ENCODE data around the gene APC. TPM values are rescaled to one million over a fixed set of nuclear protein-coding genes. Genes with fewer than 3 reads are reported as not detected.

APC gene
- total and polyA plus RNA-seq, 4 donors, result 4.8 to 36.2 (median 24.4) TPM

GRCh38 chr5:112763165-112763564, 25.5 kb downstream of the APC start:
- DNase-seq (ENCODE audit: low spot score), result no peak
- Histone ChIP-seq H3K4me1 (ENCODE audit: control insufficient read depth in 4 of 4, insufficient read depth in 4 of 4, low read length in 3 of 4) (no peaks in the 10 kb centered on the region), H3K9ac (ENCODE audit: low read depth in 1 of 2, low read length in 2 of 2) (no peak overlapping the region), H3K36me3 (ENCODE audit: control insufficient read depth in 4 of 4, insufficient read depth in 3 of 4, low read depth in 1 of 4, low read length in 3 of 4) (peaks cover 4 to 12% (median 8%) of the 10 kb centered on the region in 4 donors), H3K27ac (ENCODE audit: low read depth in 1 of 2, low read length in 2 of 2) (no peak overlapping the region), H3K4me3 (ENCODE audit: low read depth in 1 of 3, low read length in 3 of 3) (no peak overlapping the region), H3K27me3 (ENCODE audit: control insufficient read depth in 4 of 4, insufficient read depth in 4 of 4, low read length in 3 of 4) (no peaks in the 10 kb centered on the region), H3K9me3 (ENCODE audit: control insufficient read depth in 4 of 4, low read length in 3 of 4) (no peaks in the 10 kb centered on the region)
- TF ChIP-seq FOXA2 (IDR thresholded peaks at IDR 0.05) (no peak), JUND (IDR thresholded peaks at IDR 0.05) (no peak), CTCF (IDR thresholded peaks at IDR 0.05; ENCODE audit: low read depth, low read length, missing input control) (no peak), ZBTB33 (IDR thresholded peaks at IDR 0.05) (no peak), NR2F2 (IDR thresholded peaks at IDR 0.05) (no peak), RXRA (IDR thresholded peaks at IDR 0.05) (no peak), SP1 (IDR thresholded peaks at IDR 0.05) (no peak), TAF1 (conservative IDR thresholded peaks at IDR 0.05) (no peak), HNF4G (IDR thresholded peaks at IDR 0.05) (no peak), FOXA1 (IDR thresholded peaks at IDR 0.05) (no peak), ATF3 (IDR thresholded peaks at IDR 0.05) (no peak), YY1 (IDR thresholded peaks at IDR 0.05) (no peak), HNF4A (conservative IDR thresholded peaks at IDR 0.05) (no peak), EGR1 (IDR thresholded peaks at IDR 0.05; ENCODE audit: low read depth in 2 of 2) (no peak), REST (IDR thresholded peaks at IDR 0.05) (no peak), GABPA (IDR thresholded peaks at IDR 0.05 in 1 of 2, conservative IDR thresholded peaks at IDR 0.05 in 1 of 2) (no peak), MAX (IDR thresholded peaks at IDR 0.05) (no peak), RAD21 (IDR thresholded peaks at IDR 0.05) (no peak)
- 97% methylated on average over 1 of the region's 1 CpG for WGBS

Measured in liver (tissue), 9 donors.